ENCODE data around the gene GAP43.

Gene GAP43

GRCh38 chr3:115758076-115758763, 134.9 kb downstream of the GAP43 start:
- no peak overlapping the region for H3K27ac Mint-ChIP-seq
- H3K9me3 Mint-ChIP-seq: no peaks in the 10 kb centered on the region
- CTCF ChIA-PET: no interaction called here
- DNase-seq: no peak
- H3K27me3 Mint-ChIP-seq: peaks cover 18% of the 10 kb centered on the region
- H3K4me1 Mint-ChIP-seq: no peaks in the 10 kb centered on the region
- H3K4me3 Mint-ChIP-seq: no peak overlapping the region
- no peaks in the 10 kb centered on the region for H3K36me3 Mint-ChIP-seq

GRCh38 chr3:115760716-115761115, 137.4 kb downstream of the GAP43 start:
- Mint-ChIP-seq H3K9me3 (no peaks in the 10 kb centered on the region), H3K4me3 (no peak overlapping the region)

GRCh38 chr3:115761927-115762305, 138.6 kb downstream of the GAP43 start:
- no peak for DNase-seq
- Mint-ChIP-seq H3K36me3 (no peaks in the 10 kb centered on the region), H3K9me3 (no peaks in the 10 kb centered on the region), H3K4me1 (no peaks in the 10 kb centered on the region), H3K27me3 (peaks cover 9% of the 10 kb centered on the region), H3K4me3 (no peak overlapping the region), H3K27ac (no peak overlapping the region)
- CTCF ChIA-PET: interaction anchor here (0.6 kb wide), 1 partner anchor 656 kb away, joined by 3 read pairs; no protein-coding TSS in a partner anchor

More at GRCh38 chr3:115760716-115761115, 137.4 kb downstream of the GAP43 start:
- no peak for DNase-seq
- no peaks in the 10 kb centered on the region for H3K36me3 Mint-ChIP-seq
- no peaks in the 10 kb centered on the region for H3K4me1 Mint-ChIP-seq
- H3K27ac Mint-ChIP-seq: no peak overlapping the region
- H3K27me3 Mint-ChIP-seq: peaks cover 9% of the 10 kb centered on the region
- CTCF ChIA-PET: no interaction called here

GRCh38 chr3:115766587-115767482, 143.5 kb downstream of the GAP43 start:
- CTCF ChIA-PET: no interaction called here
- no peak for DNase-seq
- Mint-ChIP-seq H3K9me3 (no peaks in the 10 kb centered on the region), H3K36me3 (no peaks in the 10 kb centered on the region), H3K4me3 (no peak overlapping the region), H3K4me1 (no peaks in the 10 kb centered on the region), H3K27ac (no peak overlapping the region), H3K27me3 (peaks cover 3% of the 10 kb centered on the region)

- Mint-ChIP-seq H3K4me3 (no peak overlapping the region), H3K36me3 (no peaks in the 10 kb centered on the region), H3K27me3 (peaks cover 3% of the 10 kb centered on the region), H3K4me1 (no peaks in the 10 kb centered on the region), H3K9me3 (no peaks in the 10 kb centered on the region), H3K27ac (no peak overlapping the region)
- CTCF ChIA-PET: interaction anchor here (0.8 kb wide), 1 partner anchor 16 kb away, joined by 3 read pairs; no protein-coding TSS in a partner anchor
- DNase-seq: no peak
Observed at GRCh38 chr3:115768661-115769060, 145.4 kb downstream of the GAP43 start.

Measured in activated naive CD4-positive, alpha-beta T cell treated with anti-CD3 and anti-CD28 coated beads, Interleukin-2, amount 10 ng/mL, durations not matched to agents 7 days and 5 days (primary cell).